HEK293 (cell line): ENCODE results near the gene GLRA3.

ENCODE experiments used
- CTCF ChIA-PET: fragments of 350-600 bp; formaldehyde crosslinking; extraction: SDS; loops from one replicate; lab custom pipeline; 2021; ENCODE audit warnings: antibody characterized with exemption; lab: Yijun Ruan, JAX
- POLR2A ChIA-PET: fragments of 300-600 bp; formaldehyde crosslinking; extraction: SDS; loops from one replicate; lab custom pipeline; 2020; ENCODE audit warnings: antibody characterized with exemption, inconsistent platforms; lab: Yijun Ruan, JAX
- H3K27ac ChIP-seq: fragments of 200-500 bp; sonication (Bioruptor generic); 2 replicates; pipeline ENCODE4 v1.5.1; 2014; ENCODE audit warnings: low read depth, low read length, control low read depth, inconsistent platforms; ENCODE audit errors: extremely low read depth
- H3K36me3 ChIP-seq, 2 experiments: fragments of 200-500 bp in 1 of 2; sonication (Bioruptor generic) in 1 of 2; 1 replicate in 1 of 2; 2 replicates in 1 of 2; pipeline ENCODE4 v1.5.1; 2014 to 2017; ENCODE audit warnings: inconsistent platforms in 2 of 2, low read length in 2 of 2; ENCODE audit not compliant: control insufficient read depth in 2 of 2, insufficient read depth in 1 of 2
- H3K4me1 ChIP-seq: fragments of 200-500 bp; sonication (Bioruptor generic); 2 replicates; pipeline ENCODE4 v1.5.1; 2014; ENCODE audit warnings: mild to moderate bottlenecking, low read length, inconsistent platforms; ENCODE audit not compliant: control insufficient read depth, insufficient read depth
- H3K4me3 ChIP-seq: 2 replicates; pipeline ENCODE4 v1.5.1; 2011; ENCODE audit warnings: low read depth, mild to moderate bottlenecking, control low read depth, low read length, moderate library complexity
- H3K9me3 ChIP-seq: fragments of 200-500 bp; sonication (Bioruptor generic); 2 replicates; pipeline ENCODE4 v1.5.1; 2014; ENCODE audit warnings: low read depth, low read length, inconsistent platforms; ENCODE audit not compliant: control insufficient read depth, insufficient read depth
- PRDM1 ChIP-seq: fragments of 450-650 bp; formaldehyde crosslinking; IDR thresholded peaks from 2 replicates; pipeline ENCODE4; 2016; ENCODE audit warnings: missing biosample characterization, missing genetic modification characterization
- ZBTB44 ChIP-seq: fragments of 450-650 bp; IDR thresholded peaks from 2 replicates; pipeline ENCODE4 v1.5.1; 2018; ENCODE audit warnings: missing biosample characterization, mild to moderate bottlenecking, missing genetic modification characterization
- ZNF114 ChIP-seq: fragments of 450-650 bp; formaldehyde crosslinking; IDR thresholded peaks from 2 replicates; pipeline ENCODE4 v1.5.0; 2017; ENCODE audit warnings: missing biosample characterization, missing genetic modification characterization
- ZNF148 ChIP-seq: fragments of 450-650 bp; formaldehyde crosslinking; IDR thresholded peaks from 2 replicates; pipeline ENCODE4 v1.5.0; 2017; ENCODE audit warnings: missing biosample characterization, missing genetic modification characterization, borderline replicate concordance
- ZNF274 ChIP-seq, 2 experiments: fragments of 200-500 bp in 1 of 2; fragments of 450-650 bp in 1 of 2; sonication (Bioruptor generic) in 1 of 2; formaldehyde crosslinking in 1 of 2; IDR thresholded peaks; 2 replicates each; pipeline versions ENCODE4 v1.5.1 to v1.6.1; 2014 to 2016; ENCODE audit warnings: borderline replicate concordance in 1 of 2, inconsistent platforms in 1 of 2, low read length in 1 of 2, missing biosample characterization in 1 of 2, missing genetic modification characterization in 1 of 2
- ZNF510 ChIP-seq: fragments of 450-650 bp; formaldehyde crosslinking; IDR thresholded peaks from 2 replicates; pipeline ENCODE4 v1.5.1; 2018; ENCODE audit warnings: mild to moderate bottlenecking, missing genetic modification characterization, missing biosample characterization; ENCODE audit not compliant: insufficient replicate concordance
- ZNF518A ChIP-seq: fragments of 450-650 bp; formaldehyde crosslinking; conservative IDR thresholded peaks from 2 replicates; pipeline ENCODE4 v1.5.1; 2016; ENCODE audit warnings: low read depth, missing biosample characterization, missing genetic modification characterization
- ZNF76 ChIP-seq: fragments of 450-650 bp; formaldehyde crosslinking; IDR thresholded peaks from 2 replicates; pipeline ENCODE4; 2016; ENCODE audit warnings: low read depth, missing biosample characterization, missing genetic modification characterization, borderline replicate concordance
- ZNF791 ChIP-seq: fragments of 450-650 bp; formaldehyde crosslinking; IDR thresholded peaks from 2 replicates; pipeline ENCODE4 v1.5.1; 2016; ENCODE audit warnings: missing biosample characterization, missing genetic modification characterization
- ZNF792 ChIP-seq: fragments of 450-650 bp; formaldehyde crosslinking; IDR thresholded peaks from 2 replicates; pipeline ENCODE4 v1.5.1; 2016; ENCODE audit warnings: missing biosample characterization, missing genetic modification characterization
- ZNF843 ChIP-seq: fragments of 450-650 bp; formaldehyde crosslinking; IDR thresholded peaks from 2 replicates; pipeline ENCODE4 v1.5.1; 2016; ENCODE audit warnings: missing biosample characterization, missing genetic modification characterization
- ZSCAN23 ChIP-seq: fragments of 450-650 bp; formaldehyde crosslinking; IDR thresholded peaks from 2 replicates; pipeline ENCODE4 v1.5.1; 2016; ENCODE audit warnings: missing biosample characterization, missing genetic modification characterization
- TF ChIP-seq, protein P1 (sequence below): fragments of 450-650 bp; formaldehyde crosslinking; IDR thresholded peaks from 2 replicates; pipeline ENCODE4 v1.5.1; 2017; ENCODE audit warnings: missing biosample characterization, missing genetic modification characterization

GLRA3 gene

GRCh38 chr4:174808119-174808518 lies 20.9 kb downstream of the GLRA3 start:
- ChIA-PET CTCF (interaction anchor here (0.7 to 1.2 kb wide), 2 partner anchors 729 to 1206 kb away, joined by 3 read pairs; no protein-coding TSS in a partner anchor), POLR2A (no interaction called here)
- no peak overlapping the region for H3K4me3 ChIP-seq
- TF ChIP-seq ZBTB44 (tag by site-specific recombination) = no peak
- TF ChIP-seq ZNF148 (tag by site-specific recombination) = no peak
- TF ChIP-seq ZNF76 = no peak
- TF ChIP-seq PRDM1 = no peak
- TF ChIP-seq ZNF791 (tag by site-specific recombination) = no peak
- TF ChIP-seq ZNF274 (IDR thresholded peaks at IDR 0.05; ENCODE audit: low read length) = no peak
- no peak for TF ChIP-seq ZNF274 (tag by site-specific recombination; IDR thresholded peaks at IDR 0.05; ENCODE audit: borderline replicate concordance)
- no peak for TF ChIP-seq ZSCAN23
- no peak for TF ChIP-seq ZNF518A (tag by site-specific recombination)
- no peak for TF ChIP-seq ZNF510
- TF ChIP-seq ZNF843 (tag by site-specific recombination) = no peak
- TF ChIP-seq, protein P1, sequence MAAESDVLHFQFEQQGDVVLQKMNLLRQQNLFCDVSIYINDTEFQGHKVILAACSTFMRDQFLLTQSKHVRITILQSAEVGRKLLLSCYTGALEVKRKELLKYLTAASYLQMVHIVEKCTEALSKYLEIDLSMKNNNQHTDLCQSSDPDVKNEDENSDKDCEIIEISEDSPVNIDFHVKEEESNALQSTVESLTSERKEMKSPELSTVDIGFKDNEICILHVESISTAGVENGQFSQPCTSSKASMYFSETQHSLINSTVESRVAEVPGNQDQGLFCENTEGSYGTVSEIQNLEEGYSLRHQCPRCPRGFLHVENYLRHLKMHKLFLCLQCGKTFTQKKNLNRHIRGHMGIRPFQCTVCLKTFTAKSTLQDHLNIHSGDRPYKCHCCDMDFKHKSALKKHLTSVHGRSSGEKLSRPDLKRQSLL (tag by site-specific recombination) = no peak
- H3K4me1 ChIP-seq = no peaks in the 10 kb centered on the region
- H3K9me3 ChIP-seq = no peaks in the 10 kb centered on the region
- no peaks in the 10 kb centered on the region for H3K36me3 ChIP-seq
- H3K27ac ChIP-seq = no peak overlapping the region

DNA sequence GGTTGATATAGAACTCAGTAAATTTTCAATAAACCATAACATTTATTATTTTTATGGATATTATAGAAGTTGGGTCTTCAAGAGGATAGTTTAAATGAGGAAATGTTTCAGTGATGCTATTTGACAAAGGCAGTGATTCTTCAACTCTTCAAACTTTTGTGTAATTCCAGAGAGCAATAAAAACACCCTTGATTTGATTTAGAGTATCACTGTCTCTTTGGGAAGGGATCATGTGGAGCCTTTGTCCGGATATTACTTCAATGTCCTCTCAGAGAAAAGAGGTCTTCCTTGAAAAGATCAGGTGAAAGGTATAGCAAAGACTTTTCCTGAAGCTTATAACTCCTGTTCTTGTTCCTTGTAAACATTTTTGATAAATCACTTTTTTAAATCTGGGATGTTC lies 23.3 kb downstream of the GLRA3 start:
- POLR2A ChIA-PET = no interaction called here
- TF ChIP-seq ZNF114 (no peak), ZNF792 (tag by site-specific recombination) (no peak)
- TF ChIP-seq, protein P1 (tag by site-specific recombination) = no peak
- TF ChIP-seq, all 188 proteins: peak for 0

More for the DNA sequence above, 23.3 kb downstream of the GLRA3 start:
- Histone ChIP-seq H3K4me1 (no peaks in the 10 kb centered on the region), H3K36me3 (no peaks in the 10 kb centered on the region), H3K4me3 (no peak overlapping the region), H3K27ac (no peak overlapping the region), H3K9me3 (no peaks in the 10 kb centered on the region)
- CTCF ChIA-PET = no interaction called here
